GM12865 (cell line): ENCODE measurements around the gene FAM210B.

ENCODE experiments used
- DNase-seq: peaks from one replicate; pipeline ENCODE4 v3.0.0; 2010; ENCODE audit warnings: low read depth
- H3K4me3 ChIP-seq: 2 replicates; pipeline ENCODE4 v1.5.1; 2011; ENCODE audit warnings: mild to moderate bottlenecking, low read depth, low read length, control low read depth
- TF ChIP-seq, protein P1 (sequence below): IDR thresholded peaks from 2 replicates; pipeline ENCODE4 v1.5.1; 2011; ENCODE audit warnings: low read length, control low read depth, low read depth, inconsistent platforms; ENCODE audit not compliant: insufficient read depth; ENCODE audit errors: missing control alignments

Gene FAM210B

DNA sequence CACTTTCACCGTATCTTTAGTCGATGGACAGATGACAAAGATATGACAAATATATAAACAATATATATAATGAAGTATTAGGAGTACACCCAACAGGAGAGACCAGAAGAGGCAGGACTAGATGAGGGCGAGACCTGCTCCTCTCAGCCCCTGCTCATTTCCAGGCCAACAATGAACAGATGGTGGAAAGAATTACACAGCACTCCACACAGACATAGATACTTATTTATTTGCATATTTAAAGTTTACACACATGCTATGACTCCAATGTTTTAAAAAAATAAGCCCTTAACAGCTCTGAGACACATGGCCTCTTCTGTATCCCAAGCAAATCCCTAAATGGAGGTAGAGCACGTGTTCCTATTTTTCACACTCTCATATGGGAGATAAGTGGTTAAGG is 10.4 kb downstream of the FAM210B start:
- no peak for DNase-seq
- no peak overlapping the region for H3K4me3 ChIP-seq
- TF ChIP-seq, protein P1, sequence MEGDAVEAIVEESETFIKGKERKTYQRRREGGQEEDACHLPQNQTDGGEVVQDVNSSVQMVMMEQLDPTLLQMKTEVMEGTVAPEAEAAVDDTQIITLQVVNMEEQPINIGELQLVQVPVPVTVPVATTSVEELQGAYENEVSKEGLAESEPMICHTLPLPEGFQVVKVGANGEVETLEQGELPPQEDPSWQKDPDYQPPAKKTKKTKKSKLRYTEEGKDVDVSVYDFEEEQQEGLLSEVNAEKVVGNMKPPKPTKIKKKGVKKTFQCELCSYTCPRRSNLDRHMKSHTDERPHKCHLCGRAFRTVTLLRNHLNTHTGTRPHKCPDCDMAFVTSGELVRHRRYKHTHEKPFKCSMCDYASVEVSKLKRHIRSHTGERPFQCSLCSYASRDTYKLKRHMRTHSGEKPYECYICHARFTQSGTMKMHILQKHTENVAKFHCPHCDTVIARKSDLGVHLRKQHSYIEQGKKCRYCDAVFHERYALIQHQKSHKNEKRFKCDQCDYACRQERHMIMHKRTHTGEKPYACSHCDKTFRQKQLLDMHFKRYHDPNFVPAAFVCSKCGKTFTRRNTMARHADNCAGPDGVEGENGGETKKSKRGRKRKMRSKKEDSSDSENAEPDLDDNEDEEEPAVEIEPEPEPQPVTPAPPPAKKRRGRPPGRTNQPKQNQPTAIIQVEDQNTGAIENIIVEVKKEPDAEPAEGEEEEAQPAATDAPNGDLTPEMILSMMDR, result no peak

DNA sequence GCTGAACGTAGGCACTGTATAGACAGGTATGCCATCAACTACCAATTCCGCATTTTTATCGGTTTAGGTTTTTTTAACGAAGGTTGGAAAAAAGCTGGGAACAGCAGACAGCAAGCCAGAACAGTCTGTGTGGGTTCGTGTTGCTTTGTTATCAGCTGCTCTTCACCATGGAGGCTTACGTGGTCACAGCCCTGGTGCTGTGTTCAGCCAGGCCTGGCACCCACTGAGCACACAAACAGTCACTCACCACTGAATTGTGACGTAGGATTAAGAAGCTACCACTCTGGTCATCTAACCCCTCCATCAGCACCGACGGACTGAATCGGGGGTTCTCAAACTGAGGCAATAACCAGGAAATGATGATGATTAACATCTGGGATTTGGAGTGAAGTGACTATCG is 13.2 kb downstream of the FAM210B start:
- TF ChIP-seq, protein P1, result no peak
- DNase-seq, result no peak

DNA sequence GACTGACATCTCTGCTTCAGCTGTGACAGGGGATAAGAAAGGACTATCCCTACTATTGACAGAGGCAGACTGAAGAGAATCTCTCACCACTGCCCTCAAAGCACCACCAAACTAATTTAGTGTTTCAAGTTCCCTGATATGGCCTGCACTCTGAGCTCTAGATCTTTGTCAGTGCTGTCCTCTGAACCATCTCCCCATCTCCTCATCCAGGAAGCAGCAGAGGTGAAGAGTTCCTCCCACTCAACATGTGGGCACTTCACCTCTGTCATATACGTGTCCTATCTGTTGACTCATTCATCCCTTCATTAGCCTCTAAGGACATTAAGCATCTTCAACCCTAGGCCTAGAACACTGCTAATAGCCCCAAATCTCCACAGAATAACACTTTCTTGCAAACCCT is 14.1 kb downstream of the FAM210B start:
- TF ChIP-seq, protein P1, result no peak
- DNase-seq, result no peak
- no peak overlapping the region for H3K4me3 ChIP-seq

More for the DNA sequence above, 13.2 kb downstream of the FAM210B start:
- H3K4me3 ChIP-seq, result no peak overlapping the region

DNA sequence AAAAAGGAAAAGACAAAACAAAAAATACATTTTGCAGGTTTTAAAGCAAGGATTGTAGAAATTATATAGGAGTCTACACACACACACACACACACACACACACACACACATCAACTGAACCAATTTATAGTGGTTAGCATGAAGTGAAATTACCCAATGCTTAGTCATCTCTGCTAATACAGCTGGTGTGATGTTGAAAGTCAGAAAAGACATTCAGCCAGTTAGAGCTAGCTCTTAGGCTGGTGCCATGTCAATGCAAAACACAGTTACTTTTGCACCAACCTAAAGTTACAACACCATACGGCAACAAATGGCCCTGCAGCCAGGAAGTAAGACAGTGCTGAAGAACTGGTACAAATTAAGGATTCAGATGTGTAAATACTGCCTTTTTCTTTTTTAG is 15.2 kb downstream of the FAM210B start:
- TF ChIP-seq, protein P1, result no peak
- peak; percentile 20 for DNase-seq
- H3K4me3 ChIP-seq, result no peak overlapping the region

DNA sequence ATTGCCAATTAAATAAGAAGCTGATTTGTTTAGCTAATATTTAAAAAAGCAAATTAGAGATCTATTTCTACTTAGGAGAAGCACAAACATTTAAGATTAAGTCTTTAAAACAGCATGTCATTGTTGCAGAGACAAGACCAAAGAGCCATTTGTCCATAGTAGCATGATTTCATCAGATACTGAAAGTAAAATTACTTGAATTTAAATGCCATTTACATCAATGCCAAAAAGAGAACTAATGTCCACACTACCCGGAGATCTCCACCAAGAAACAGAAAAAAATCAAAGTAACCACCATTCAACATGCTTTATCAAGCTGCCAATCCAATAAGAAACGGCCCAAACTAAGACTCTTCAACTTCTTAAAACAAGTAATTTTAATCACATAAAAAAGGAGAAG is 17.6 kb downstream of the FAM210B start:
- H3K4me3 ChIP-seq, result no peak overlapping the region
- DNase-seq, result no peak
- TF ChIP-seq, protein P1, result no peak

DNA sequence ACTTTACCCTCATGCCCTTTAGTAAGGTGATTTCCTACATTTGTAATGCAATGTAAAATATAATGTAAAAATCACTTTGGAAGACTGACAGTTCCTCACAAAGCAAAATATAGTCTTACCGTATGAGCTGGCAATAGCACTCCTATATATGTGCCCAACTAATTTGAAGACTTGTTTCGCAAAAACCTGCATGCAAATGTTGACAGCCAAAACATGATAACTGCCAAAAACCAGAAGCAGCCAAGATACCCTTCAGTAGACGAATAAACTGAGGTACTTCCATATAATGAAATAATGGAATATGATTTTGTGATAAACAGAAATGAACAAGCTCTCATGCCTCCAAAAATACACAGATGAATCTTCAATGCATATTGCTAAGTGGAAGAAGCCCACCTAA is 19.6 kb downstream of the FAM210B start:
- TF ChIP-seq, protein P1, result no peak
- DNase-seq, result no peak
- H3K4me3 ChIP-seq, result no peak overlapping the region

DNA sequence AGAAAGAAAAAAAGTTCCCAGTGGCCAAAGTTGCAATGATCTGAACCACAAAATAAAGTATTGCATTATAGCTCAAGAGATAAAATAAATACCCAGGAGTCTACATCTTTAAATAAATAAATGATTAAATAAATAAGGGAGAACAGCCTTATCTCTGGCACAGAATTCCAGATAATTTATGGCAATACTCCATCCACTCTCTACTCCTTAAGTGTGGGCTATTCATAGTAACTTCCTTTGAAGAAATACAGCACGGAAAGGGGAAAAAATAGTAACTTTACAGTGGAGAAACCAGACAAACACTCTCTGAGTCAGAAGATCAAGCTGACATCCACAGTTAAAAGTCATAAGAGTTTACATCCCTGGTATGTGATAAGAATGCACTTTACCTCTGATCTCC is 21.6 kb downstream of the FAM210B start:
- TF ChIP-seq, protein P1, result no peak
- DNase-seq, result no peak
- H3K4me3 ChIP-seq, result no peak overlapping the region
